Nucleus accumbens (tissue), 56 donors: ENCODE measurements around the gene CHRNA3.

Source experiments
- DNase-seq, 56 donors: peaks; one replicate each; lab custom pipeline; 2025; lab: John Stamatoyannopoulos, UW

Gene CHRNA3

GRCh38 chr15:78637776-78638435 lies 17.1 kb upstream of the CHRNA3 start:
- no peak for DNase-seq

- DNase-seq: no peak
These were observed 15.6 kb upstream of the CHRNA3 start for GRCh38 chr15:78636378-78636859.

- DNase-seq: no peak
These were observed 14.6 kb upstream of the CHRNA3 start for GRCh38 chr15:78635346-78635745.

GRCh38 chr15:78634210-78635145 lies 13.7 kb upstream of the CHRNA3 start:
- DNase-seq: no peak

- DNase-seq: no peak
These were observed 12.6 kb upstream of the CHRNA3 start for GRCh38 chr15:78633348-78633747.

GRCh38 chr15:78630886-78631633 lies 10.3 kb upstream of the CHRNA3 start:
- no peak for DNase-seq

- no peak for DNase-seq
These were observed 8.9 kb upstream of the CHRNA3 start for GRCh38 chr15:78629716-78630065.

- no peak for DNase-seq
These were observed 8.4 kb upstream of the CHRNA3 start for GRCh38 chr15:78629031-78629715.

- DNase-seq: no peak
These were observed 7.4 kb upstream of the CHRNA3 start for GRCh38 chr15:78628227-78628626.

GRCh38 chr15:78627348-78627747 lies 6.6 kb upstream of the CHRNA3 start:
- DNase-seq: no peak

GRCh38 chr15:78626381-78626995 lies 5.7 kb upstream of the CHRNA3 start:
- DNase-seq: no peak

- peak in 3 of 56 donors; percentile 6 to 29 (median 14) for DNase-seq
These were observed 4.9 kb upstream of the CHRNA3 start for GRCh38 chr15:78625606-78626280.

- no peak for DNase-seq
These were observed 4.1 kb upstream of the CHRNA3 start for GRCh38 chr15:78624651-78625590.

GRCh38 chr15:78623786-78624497 lies 3.1 kb upstream of the CHRNA3 start:
- no peak for DNase-seq

GRCh38 chr15:78621810-78622402 lies 1.1 kb upstream of the CHRNA3 start:
- no peak for DNase-seq

- peak in 1 of 56 donors; percentile 18 for DNase-seq
These were observed 722 bp downstream of the CHRNA3 start for GRCh38 chr15:78620021-78620526.
